Body of pancreas (tissue), 4 donors: ENCODE measurements around the gene MTG1. TPM values are rescaled to one million over a fixed set of nuclear protein-coding genes. Genes with fewer than 3 reads are reported as not detected.

Experiments
- ATAC-seq: fragments of 150-250 bp; one replicate; pipeline ENCODE4 v1.9.1; 2016
- DNase-seq, 4 donors: peaks; one replicate each; pipeline ENCODE4 v3.0.0-alpha.2; 2019
- H3K27ac ChIP-seq, 4 donors: fragments of 200-600 bp; sonication (generic); 1 replicate in 3 of 4; 2 replicates in 1 of 4; pipeline versions ENCODE4 v1.5.1 to v1.6.1; 2016 to 2019; ENCODE audit warnings: mild to moderate bottlenecking in 1 of 4, mixed read lengths in 1 of 4, moderate library complexity in 1 of 4
- H3K27me3 ChIP-seq, 2 donors: fragments of 200-600 bp; sonication (generic); one replicate each; pipeline ENCODE4 v1.6.0; 2016; ENCODE audit warnings: mild to moderate bottlenecking in 1 of 2
- H3K36me3 ChIP-seq, 2 donors: fragments of 200-600 bp; sonication (generic); replicated peaks in 1 of 2; 2 replicates each; pipeline ENCODE4 v1.5.1; 2016; ENCODE audit warnings: low read depth in 2 of 2; ENCODE audit not compliant: insufficient read depth in 1 of 2
- H3K4me1 ChIP-seq: fragments of 200-600 bp; sonication (generic); one replicate; pipeline ENCODE4 v1.6.0; 2016
- H3K4me3 ChIP-seq, 2 donors: fragments of 200-600 bp; sonication (generic); 1 replicate in 1 of 2; 2 replicates in 1 of 2; pipeline ENCODE4 v1.5.1; 2016 to 2019
- H3K9me3 ChIP-seq, 3 donors: fragments of 200-600 bp; sonication (generic); 1 replicate in 2 of 3; 2 replicates in 1 of 3; pipeline ENCODE4 v1.5.1; 2016
- CTCF ChIP-seq, 7 experiments: fragments of 450-650 bp in 4 of 7; fragments of 200-600 bp in 3 of 7; sonication (generic) in 3 of 7; IDR thresholded peaks; one replicate each; pipeline ENCODE4 v1.5.1; 2016 to 2019; ENCODE audit warnings: antibody characterized with exemption in 7 of 7
- POLR2A ChIP-seq, 3 donors: fragments of 450-650 bp; IDR thresholded peaks; one replicate each; pipeline ENCODE4 v1.6.1; 2016; ENCODE audit warnings: antibody characterized with exemption in 3 of 3, mild to moderate bottlenecking in 2 of 3
- WGBS, 2 donors: methylation state at CpG; one replicate each; pipeline ENCODE4 v1.1.5; 2017; 5-methylcytosine and 5-hydroxymethylcytosine counted together
- intact Hi-C: fragments of 100-400 bp; cut with DNase I; formaldehyde crosslinking; loops from one replicate; pipeline ENCODE4 v1.15.1; 2023
- total RNA-seq, 2 donors: library from RNA; depleted of rRNA; stranded (reverse); fragments of >200 nt; gene quantifications; one replicate each; pipeline ENCODE4 v1.1.0, GENCODE V29; 2016

Gene MTG1
- total RNA-seq, 2 donors from 2014 or later = 22.8 to 83.7 TPM

- H3K27ac ChIP-seq = no peak overlapping the region
- H3K4me1 ChIP-seq = no peaks in the 10 kb centered on the region
- no peak overlapping the region for H3K4me3 ChIP-seq
- H3K9me3 ChIP-seq = no peaks in the 10 kb centered on the region
- WGBS, 2 donors = 92% methylated on average over 39 of the region's 40 CpGs; no CpG with 5 or more reads in 1 of the 2 donors
- intact Hi-C loops = no loop called here
- DNase-seq (no peak), ATAC-seq (no peak)
- no peak for TF ChIP-seq POLR2A (IDR thresholded peaks at IDR 0.05)
- no peak for TF ChIP-seq CTCF (IDR thresholded peaks at IDR 0.05)
- no peaks in the 10 kb centered on the region for H3K36me3 ChIP-seq
- H3K27me3 ChIP-seq = no peaks in the 10 kb centered on the region
These were observed 64.2 kb downstream of the MTG1 start for GRCh38 chr10:133458021-133458709.

GRCh38 chr10:133458710-133459453 is 64.9 kb downstream of the MTG1 start:
- no peaks in the 10 kb centered on the region for H3K36me3 ChIP-seq
- H3K27me3 ChIP-seq = no peaks in the 10 kb centered on the region
- no peaks in the 10 kb centered on the region for H3K9me3 ChIP-seq
- no peak overlapping the region for H3K27ac ChIP-seq
- ATAC-seq (no peak), DNase-seq (no peak)
- TF ChIP-seq POLR2A (IDR thresholded peaks at IDR 0.05) (no peak), CTCF (IDR thresholded peaks at IDR 0.05) (no peak)
- no peak overlapping the region for H3K4me3 ChIP-seq
- WGBS, 2 donors = 80 to 84% methylated on average over 5 to 16 of the region's 21 CpGs
- intact Hi-C loops = no loop called here
- no peaks in the 10 kb centered on the region for H3K4me1 ChIP-seq

GRCh38 chr10:133459454-133460207 is 65.7 kb downstream of the MTG1 start:
- 79 to 96% methylated on average over 5 to 60 of the region's 81 CpGs for WGBS, 2 donors
- TF ChIP-seq CTCF (IDR thresholded peaks at IDR 0.05) (no peak), POLR2A (IDR thresholded peaks at IDR 0.05) (no peak)
- ATAC-seq = no peak

GRCh38 chr10:133460208-133460769 is 66.3 kb downstream of the MTG1 start:
- no peak overlapping the region for H3K4me3 ChIP-seq
- no peak for TF ChIP-seq POLR2A (IDR thresholded peaks at IDR 0.05)
- H3K36me3 ChIP-seq = no peaks in the 10 kb centered on the region
- ATAC-seq = no peak
- no peaks in the 10 kb centered on the region for H3K9me3 ChIP-seq
- no peaks in the 10 kb centered on the region for H3K27me3 ChIP-seq
- DNase-seq = no peak
- H3K4me1 ChIP-seq = no peaks in the 10 kb centered on the region
- no peak overlapping the region for H3K27ac ChIP-seq
- intact Hi-C loops = no loop called here
- WGBS, 2 donors = 95% methylated on average over 14 of the region's 14 CpGs

More at GRCh38 chr10:133459454-133460207, 65.7 kb downstream of the MTG1 start:
- Histone ChIP-seq H3K36me3 (no peaks in the 10 kb centered on the region), H3K27me3 (no peaks in the 10 kb centered on the region), H3K27ac (no peak overlapping the region), H3K4me3 (no peak overlapping the region), H3K4me1 (no peaks in the 10 kb centered on the region), H3K9me3 (no peaks in the 10 kb centered on the region)
- intact Hi-C loops = no loop called here
- DNase-seq = no peak

GRCh38 chr10:133461027-133461426 is 67.1 kb downstream of the MTG1 start:
- H3K36me3 ChIP-seq = no peaks in the 10 kb centered on the region
- no peaks in the 10 kb centered on the region for H3K27me3 ChIP-seq
- intact Hi-C loops = no loop called here
- no peak for ATAC-seq
- TF ChIP-seq CTCF (IDR thresholded peaks at IDR 0.05) (no peak), POLR2A (IDR thresholded peaks at IDR 0.05) (no peak)
- WGBS, 2 donors = 92 to 97% methylated on average over 4 to 7 of the region's 7 CpGs
- no peak for DNase-seq
- H3K4me3 ChIP-seq = no peak overlapping the region
- no peaks in the 10 kb centered on the region for H3K4me1 ChIP-seq
- H3K27ac ChIP-seq = no peak overlapping the region
- no peaks in the 10 kb centered on the region for H3K9me3 ChIP-seq
